HepG2 (cell line): Measurements from ENCODE around the gene PROCR. TPM values are rescaled to one million over a fixed set of nuclear protein-coding genes. Genes with fewer than 3 reads are reported as not detected.
"Not testable (repeated sequence)": the region's sequence is repeated elsewhere in the genome, so short reads cannot be mapped to it uniquely, and the experiment has no call there.

ENCODE experiments used
- ATAC-seq: fragments of 200-7000 bp; cut with Tn5 transposase; 3 replicates; pipeline ENCODE4 v1.9.1; 2020; ENCODE audit warnings: mild to moderate bottlenecking, moderate library complexity
- BruUV-seq: library from RNA; stranded (reverse); fragments of 400-500 nt; replicated peaks from 2 replicates; lab custom pipeline; 2021; lab: Mats Ljungman, UMichigan
- CTCF ChIA-PET: fragments of 300-600 bp; formaldehyde crosslinking; extraction: SDS; loops from one replicate; lab custom pipeline; 2021; ENCODE audit warnings: low total read pairs, inconsistent platforms, low intra/inter-chr PET ratio; lab: Yijun Ruan, JAX
- POLR2A ChIA-PET: fragments of 350-600 bp; sonication (Branson Sonifier 250); formaldehyde crosslinking; loops from one replicate; lab custom pipeline; 2020; ENCODE audit warnings: antibody characterized with exemption, inconsistent platforms; lab: Yijun Ruan, JAX
- DNase-seq: peaks from one replicate; pipeline ENCODE4 v3.0.0-alpha.2; 2015; ENCODE audit warnings: low spot score
- FAIRE-seq: peaks from 3 replicates; lab custom pipeline; 2011; peaks lifted over from hg19 to GRCh38; lab: Jason Lieb, UNC
- H2AFZ ChIP-seq: one replicate; pipeline ENCODE4 v1.6.1; 2011; ENCODE audit warnings: low read length, inconsistent platforms
- H3K27ac ChIP-seq: fragments of 300-600 bp; 3 replicates; pipeline ENCODE4 v1.8.0; 2011; ENCODE audit warnings: mixed run types, mild to moderate bottlenecking, mixed read lengths, low read length, inconsistent platforms; ENCODE audit not compliant: insufficient read depth; ENCODE audit errors: extremely low read length
- H3K27me3 ChIP-seq, 2 experiments: fragments of 200-600 bp in 1 of 2; 2 replicates in 1 of 2; 3 replicates in 1 of 2; pipeline versions ENCODE4 v1.6.0 to v1.8.0; 2011; ENCODE audit warnings: low read length in 2 of 2, mild to moderate bottlenecking in 2 of 2, moderate library complexity in 2 of 2, inconsistent platforms in 1 of 2; ENCODE audit not compliant: insufficient read depth in 2 of 2, control insufficient read depth in 1 of 2
- H3K36me3 ChIP-seq, 2 experiments: fragments of 200-600 bp in 1 of 2; replicated peaks in 1 of 2; 2 replicates in 1 of 2; 3 replicates in 1 of 2; pipeline versions ENCODE4 v1.5.1 to v1.8.0; 2011; ENCODE audit warnings: low read length in 2 of 2, inconsistent platforms in 1 of 2; ENCODE audit not compliant: insufficient read depth in 2 of 2, control insufficient read depth in 1 of 2
- H3K4me1 ChIP-seq: 2 replicates; pipeline ENCODE4 v1.5.1; 2012; ENCODE audit warnings: low read length, inconsistent platforms; ENCODE audit not compliant: insufficient read depth
- H3K4me2 ChIP-seq: 2 replicates; pipeline ENCODE4 v1.6.0; 2011; ENCODE audit warnings: low read depth, low read length, inconsistent platforms
- H3K4me3 ChIP-seq, 3 experiments: fragments of 200-600 bp in 1 of 3; sonication (generic), shearing (Covaris generic) in 1 of 3; replicated peaks in 1 of 3; 2 replicates each; pipeline ENCODE4 v1.5.1; 2011 to 2016; ENCODE audit warnings: low read length in 3 of 3, inconsistent platforms in 2 of 3, low read depth in 2 of 3, mild to moderate bottlenecking in 2 of 3, control low read depth in 1 of 3, mixed read lengths in 1 of 3; ENCODE audit not compliant: insufficient read depth in 1 of 3
- H3K79me2 ChIP-seq: one replicate; pipeline ENCODE4 v1.6.1; 2011; ENCODE audit warnings: low read length, inconsistent platforms; ENCODE audit not compliant: insufficient read depth
- H3K9ac ChIP-seq: 2 replicates; pipeline ENCODE4 v1.6.0; 2011; ENCODE audit warnings: mild to moderate bottlenecking, low read depth, low read length, inconsistent platforms; ENCODE audit not compliant: insufficient read depth
- H3K9me3 ChIP-seq: 2 replicates; pipeline ENCODE4 v1.5.1; 2012; ENCODE audit warnings: mild to moderate bottlenecking, low read length
- H4K20me1 ChIP-seq: 2 replicates; pipeline ENCODE4 v1.6.0; 2011; ENCODE audit warnings: inconsistent platforms, mild to moderate bottlenecking, low read length, moderate library complexity; ENCODE audit not compliant: insufficient read depth
- ESRRA ChIP-seq: sonication (generic); formaldehyde crosslinking; IDR thresholded peaks from 2 replicates; pipeline ENCODE4 v1.5.1; 2020; ENCODE audit warnings: mild to moderate bottlenecking, low read depth, missing genetic modification reagents
- FOXP1 ChIP-seq, 2 experiments: fragments of 450-650 bp in 1 of 2; IDR thresholded peaks; 2 replicates each; pipeline ENCODE4 v1.6.1; 2017 to 2018; ENCODE audit warnings: antibody characterized with exemption in 1 of 2
- HNF4A ChIP-seq: sonication (generic); formaldehyde crosslinking; IDR thresholded peaks from 2 replicates; pipeline ENCODE4 v1.4.0; 2020; ENCODE audit warnings: missing genetic modification reagents
- NR2F2 ChIP-seq: IDR thresholded peaks from 2 replicates; pipeline ENCODE4 v1.6.1; 2012; ENCODE audit warnings: low read depth, inconsistent platforms, borderline replicate concordance
- NR2F6 ChIP-seq, 2 experiments: IDR thresholded peaks; 2 replicates each; pipeline ENCODE4 v1.6.1; 2016; ENCODE audit warnings: antibody characterized with exemption in 1 of 2, mild to moderate bottlenecking in 1 of 2
- SOX13 ChIP-seq, 3 experiments: fragments of 450-650 bp in 1 of 3; sonication (generic) in 1 of 3; formaldehyde crosslinking in 1 of 3; IDR thresholded peaks in 2 of 3; conservative IDR thresholded peaks in 1 of 3; 2 replicates each; pipeline versions ENCODE4 v1.5.0 to v1.6.1; 2016 to 2020; ENCODE audit warnings: antibody characterized with exemption in 1 of 3, mild to moderate bottlenecking in 1 of 3, missing compliant biosample characterization in 1 of 3, missing genetic modification reagents in 1 of 3, moderate library complexity in 1 of 3
- SOX6 ChIP-seq, 2 experiments: fragments of 450-650 bp in 1 of 2; sonication (generic) in 1 of 2; formaldehyde crosslinking in 1 of 2; IDR thresholded peaks; 2 replicates each; pipeline versions ENCODE4 v1.4.0 to v1.6.1; 2017 to 2020; ENCODE audit warnings: antibody characterized with exemption in 1 of 2, mild to moderate bottlenecking in 1 of 2, missing genetic modification reagents in 1 of 2
- TBX2 ChIP-seq: sonication (generic); formaldehyde crosslinking; IDR thresholded peaks from 2 replicates; pipeline ENCODE4 v1.5.0; 2020; ENCODE audit warnings: missing genetic modification reagents, mild to moderate bottlenecking, borderline replicate concordance
- ZNF772 ChIP-seq: sonication (generic); formaldehyde crosslinking; IDR thresholded peaks from 2 replicates; pipeline ENCODE4 v1.5.0; 2020; ENCODE audit warnings: mild to moderate bottlenecking, missing genetic modification reagents
- ZNF788 ChIP-seq: sonication (generic); formaldehyde crosslinking; IDR thresholded peaks from 2 replicates; pipeline ENCODE4 v1.5.0; 2020; ENCODE audit warnings: mild to moderate bottlenecking, missing genetic modification reagents, borderline replicate concordance
- WGBS: methylation state at CpG from one replicate; pipeline ENCODE4 v1.1.6; 2017; ENCODE audit warnings: low lambda C conversion rate; 5-methylcytosine and 5-hydroxymethylcytosine counted together
- in situ Hi-C: cut with HindIII; loops from 2 replicates; pipeline ENCODE4 v1.10.0; 2017; ENCODE audit warnings: low pct_unique_long_range_greater_than_20kb; ENCODE audit not compliant: extremely low pct_ligation_motif_present
- intact Hi-C: fragments of 100-400 bp; cut with micrococcal nuclease; formaldehyde crosslinking; loops from one replicate; pipeline ENCODE4 v1.10.0; 2022; ENCODE audit not compliant: unreplicated experiment
- polyA plus RNA-seq, 8 experiments: library from polyadenylated mRNA; depleted of rRNA in 3 of 8; stranded (reverse) in 7 of 8; unstranded in 1 of 8; fragments of >200 nt; fragmentation: Illumina TruSeq in 4 of 8; extraction: Trizol in 4 of 8; gene quantifications; 2 replicates each; pipeline versions ENCODE4 v1.2.1 to v1.2.3, GENCODE V29; 2011 to 2016; ENCODE audit warnings: low read depth in 4 of 8, missing spikeins in 1 of 8, mixed read lengths in 1 of 8; ENCODE audit not compliant: insufficient read depth in 1 of 8
- total RNA-seq, 5 experiments: library from RNA; depleted of rRNA; stranded (reverse); fragments of >200 nt; fragmentation: Illumina TruSeq; extraction: Trizol; gene quantifications; 2 replicates each; pipeline ENCODE4 v1.2.3, GENCODE V29; 2016; ENCODE audit warnings: low read depth in 1 of 5
- TF ChIP-seq, protein P1 (sequence below): IDR thresholded peaks from 2 replicates; pipeline ENCODE4 v1.4.0; 2020; ENCODE audit warnings: mild to moderate bottlenecking, missing genetic modification reagents
- TF ChIP-seq, protein P2 (sequence below), 2 experiments: sonication (generic) in 1 of 2; formaldehyde crosslinking in 1 of 2; IDR thresholded peaks; 2 replicates each; pipeline versions ENCODE4 v1.4.0 to v1.6.1; 2016 to 2020; ENCODE audit warnings: borderline replicate concordance in 1 of 2, low read depth in 1 of 2, mild to moderate bottlenecking in 1 of 2, missing genetic modification reagents in 1 of 2

PROCR gene
- total and polyA plus RNA-seq, 2 of the 13 experiments (the other 11 are each of a cell fraction or from before 2014, with no cell fraction given) = 1.4 to 1.7 TPM

DNA sequence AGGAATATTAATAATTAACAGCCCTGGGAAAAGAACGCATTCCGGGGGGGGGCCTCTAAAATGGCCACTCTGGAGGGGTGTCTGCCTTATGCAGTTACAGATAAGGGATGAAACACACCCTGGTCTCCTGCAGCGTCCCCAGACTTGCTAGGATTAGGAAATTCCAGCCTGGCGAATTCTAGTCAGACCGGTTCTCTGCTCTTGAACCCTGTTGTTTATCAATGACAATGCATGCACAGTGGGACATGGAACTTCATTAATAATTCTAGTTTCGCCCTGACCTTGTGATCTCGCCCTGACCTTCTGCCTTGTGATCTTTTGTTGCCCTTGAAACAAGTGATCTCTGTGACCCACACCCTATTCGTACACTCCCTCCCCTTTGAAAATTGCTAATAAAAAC is 17.4 kb downstream of the PROCR start:
- peak overlapping the region; percentile 15; the same call in 1 of the 2 replicates for H3K4me2 ChIP-seq
- CTCF ChIA-PET; H3K9me3 ChIP-seq; H3K27ac ChIP-seq; H3K36me3 ChIP-seq; in situ Hi-C loops; H3K27me3 ChIP-seq; DNase-seq; H4K20me1 ChIP-seq; H2AFZ ChIP-seq; FAIRE-seq; TF ChIP-seq SOX6, SOX13, FOXP1 (IDR thresholded peaks at IDR 0.05): not testable (repeated sequence)
- TF ChIP-seq, protein P1, sequence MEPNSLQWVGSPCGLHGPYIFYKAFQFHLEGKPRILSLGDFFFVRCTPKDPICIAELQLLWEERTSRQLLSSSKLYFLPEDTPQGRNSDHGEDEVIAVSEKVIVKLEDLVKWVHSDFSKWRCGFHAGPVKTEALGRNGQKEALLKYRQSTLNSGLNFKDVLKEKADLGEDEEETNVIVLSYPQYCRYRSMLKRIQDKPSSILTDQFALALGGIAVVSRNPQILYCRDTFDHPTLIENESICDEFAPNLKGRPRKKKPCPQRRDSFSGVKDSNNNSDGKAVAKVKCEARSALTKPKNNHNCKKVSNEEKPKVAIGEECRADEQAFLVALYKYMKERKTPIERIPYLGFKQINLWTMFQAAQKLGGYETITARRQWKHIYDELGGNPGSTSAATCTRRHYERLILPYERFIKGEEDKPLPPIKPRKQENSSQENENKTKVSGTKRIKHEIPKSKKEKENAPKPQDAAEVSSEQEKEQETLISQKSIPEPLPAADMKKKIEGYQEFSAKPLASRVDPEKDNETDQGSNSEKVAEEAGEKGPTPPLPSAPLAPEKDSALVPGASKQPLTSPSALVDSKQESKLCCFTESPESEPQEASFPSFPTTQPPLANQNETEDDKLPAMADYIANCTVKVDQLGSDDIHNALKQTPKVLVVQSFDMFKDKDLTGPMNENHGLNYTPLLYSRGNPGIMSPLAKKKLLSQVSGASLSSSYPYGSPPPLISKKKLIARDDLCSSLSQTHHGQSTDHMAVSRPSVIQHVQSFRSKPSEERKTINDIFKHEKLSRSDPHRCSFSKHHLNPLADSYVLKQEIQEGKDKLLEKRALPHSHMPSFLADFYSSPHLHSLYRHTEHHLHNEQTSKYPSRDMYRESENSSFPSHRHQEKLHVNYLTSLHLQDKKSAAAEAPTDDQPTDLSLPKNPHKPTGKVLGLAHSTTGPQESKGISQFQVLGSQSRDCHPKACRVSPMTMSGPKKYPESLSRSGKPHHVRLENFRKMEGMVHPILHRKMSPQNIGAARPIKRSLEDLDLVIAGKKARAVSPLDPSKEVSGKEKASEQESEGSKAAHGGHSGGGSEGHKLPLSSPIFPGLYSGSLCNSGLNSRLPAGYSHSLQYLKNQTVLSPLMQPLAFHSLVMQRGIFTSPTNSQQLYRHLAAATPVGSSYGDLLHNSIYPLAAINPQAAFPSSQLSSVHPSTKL (CRISPR knock-in tag) = peak; percentile 18; the same call in 1 of the 2 replicates
- TF ChIP-seq HNF4A (CRISPR knock-in tag) (peak; percentile 32; the same call in 1 of the 2 replicates), SOX6 (CRISPR knock-in tag; IDR thresholded peaks at IDR 0.05) (0 out of 2 replicates have a peak, but pooled peaks have one; percentile 45), SOX13 (CRISPR knock-in tag; conservative IDR thresholded peaks at IDR 0.05 in 1 of 2, IDR thresholded peaks at IDR 0.05 in 1 of 2) (peak in 1 of 2 experiments; percentile 19; a peak in 1 of 4 replicates), FOXP1 (CRISPR knock-in tag; IDR thresholded peaks at IDR 0.05) (0 out of 2 replicates have a peak, but pooled peaks have one; percentile 7), ESRRA (peak; percentile 84; the same call in 1 of the 2 replicates), ZNF788 (CRISPR knock-in tag) (0 out of 2 replicates have a peak, but pooled peaks have one; percentile 21), NR2F6 (IDR thresholded peaks at IDR 0.05) (peak; percentile 57; the same call in 1 of the 2 replicates), NR2F6 (CRISPR knock-in tag; IDR thresholded peaks at IDR 0.05) (peak; percentile 45; the same call in 1 of the 2 replicates), NR2F2 (peak; percentile 36; the same call in 1 of the 2 replicates), ZNF772 (CRISPR knock-in tag) (0 out of 2 replicates have a peak, but pooled peaks have one; percentile 46), TBX2 (CRISPR knock-in tag) (0 out of 2 replicates have a peak, but pooled peaks have one; percentile 15)
- TF ChIP-seq, protein P2, sequence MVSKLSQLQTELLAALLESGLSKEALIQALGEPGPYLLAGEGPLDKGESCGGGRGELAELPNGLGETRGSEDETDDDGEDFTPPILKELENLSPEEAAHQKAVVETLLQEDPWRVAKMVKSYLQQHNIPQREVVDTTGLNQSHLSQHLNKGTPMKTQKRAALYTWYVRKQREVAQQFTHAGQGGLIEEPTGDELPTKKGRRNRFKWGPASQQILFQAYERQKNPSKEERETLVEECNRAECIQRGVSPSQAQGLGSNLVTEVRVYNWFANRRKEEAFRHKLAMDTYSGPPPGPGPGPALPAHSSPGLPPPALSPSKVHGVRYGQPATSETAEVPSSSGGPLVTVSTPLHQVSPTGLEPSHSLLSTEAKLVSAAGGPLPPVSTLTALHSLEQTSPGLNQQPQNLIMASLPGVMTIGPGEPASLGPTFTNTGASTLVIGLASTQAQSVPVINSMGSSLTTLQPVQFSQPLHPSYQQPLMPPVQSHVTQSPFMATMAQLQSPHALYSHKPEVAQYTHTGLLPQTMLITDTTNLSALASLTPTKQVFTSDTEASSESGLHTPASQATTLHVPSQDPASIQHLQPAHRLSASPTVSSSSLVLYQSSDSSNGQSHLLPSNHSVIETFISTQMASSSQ (IDR thresholded peaks at IDR 0.05; ENCODE audit: low read depth) = peak; percentile 51; the same call in 1 of the 2 replicates
- TF ChIP-seq, protein P2 (CRISPR knock-in tag; IDR thresholded peaks at IDR 0.05; ENCODE audit: borderline replicate concordance) = not testable (repeated sequence)
- TF ChIP-seq, all 625 proteins: peak for 12; not testable (repeated sequence) for 613
- POLR2A ChIA-PET, H3K79me2 ChIP-seq, intact Hi-C loops, H3K9ac ChIP-seq, H3K4me3 ChIP-seq, ATAC-seq, BruUV-seq: not testable (repeated sequence)
- peaks cover 23% of the 10 kb centered on the region for H3K4me1 ChIP-seq
- WGBS = 5% methylated on average over 8 of the region's 8 CpGs
